PC-3 (cell line): ENCODE measurements around the gene HAND1. TPM values are rescaled to one million over a fixed set of nuclear protein-coding genes. Genes with fewer than 3 reads are reported as not detected.

Experiments
- ATAC-seq: fragments of 200-7000 bp; cut with Tn5 transposase; 2 replicates; pipeline ENCODE4 v1.9.1; 2020; ENCODE audit warnings: mild to moderate bottlenecking, moderate library complexity
- BruUV-seq: library from RNA; stranded (reverse); fragments of 400-500 nt; replicated peaks from 2 replicates; lab custom pipeline; 2021; lab: Mats Ljungman, UMichigan
- CTCF ChIA-PET: fragments of 300-600 bp; sonication (Branson Sonifier 250); formaldehyde crosslinking; loops from one replicate; lab custom pipeline; 2022; ENCODE audit warnings: antibody characterized with exemption; lab: Charles Lee
- POLR2A ChIA-PET: fragments of 300-600 bp; sonication (Branson Sonifier 250); formaldehyde crosslinking; loops from one replicate; lab custom pipeline; 2022; ENCODE audit warnings: antibody characterized with exemption; ENCODE audit not compliant: unreplicated experiment; lab: Charles Lee
- DNase-seq: peaks from one replicate; pipeline ENCODE4 v3.0.0-alpha.2; 2015
- H2AFZ ChIP-seq: fragments of 300-600 bp; sonication (generic); 2 replicates; pipeline ENCODE4 v1.6.0; 2016; ENCODE audit warnings: antibody characterized with exemption, low read length
- H3F3A ChIP-seq: fragments of 300-600 bp; sonication (generic); one replicate; pipeline ENCODE4 v1.6.0; 2017; ENCODE audit warnings: antibody characterized with exemption, low read length, control low read depth, mild to moderate bottlenecking; ENCODE audit not compliant: unreplicated experiment
- H3K27ac ChIP-seq: fragments of 300-600 bp; sonication (generic); 2 replicates; pipeline ENCODE4 v1.5.1; 2016; ENCODE audit warnings: mild to moderate bottlenecking, low read length
- H3K27me3 ChIP-seq: fragments of 300-600 bp; sonication (generic); 2 replicates; pipeline ENCODE4 v1.6.1; 2016; ENCODE audit warnings: low read length, mixed read lengths
- H3K36me3 ChIP-seq: fragments of 300-600 bp; sonication (generic); 2 replicates; pipeline ENCODE4 v1.6.1; 2016; ENCODE audit warnings: low read depth, mixed run types, low read length, mixed read lengths
- H3K4me1 ChIP-seq: fragments of 300-600 bp; sonication (generic); 2 replicates; pipeline ENCODE4 v1.5.1; 2016; ENCODE audit warnings: low read length; ENCODE audit not compliant: insufficient read depth
- H3K4me2 ChIP-seq: fragments of 300-600 bp; sonication (generic); 2 replicates; pipeline ENCODE4 v1.6.0; 2016; ENCODE audit warnings: low read length
- H3K4me3 ChIP-seq: fragments of 300-600 bp; sonication (generic); 2 replicates; pipeline ENCODE4 v1.5.1; 2016; ENCODE audit warnings: mild to moderate bottlenecking, low read length, mixed read lengths
- H3K79me2 ChIP-seq: fragments of 300-600 bp; sonication (generic); 2 replicates; pipeline ENCODE4 v1.6.1; 2017; ENCODE audit warnings: low read length, mixed read lengths
- H3K9ac ChIP-seq: fragments of 300-600 bp; sonication (generic); 2 replicates; pipeline ENCODE4 v1.6.0; 2016; ENCODE audit warnings: mild to moderate bottlenecking, low read length
- H3K9me2 ChIP-seq: fragments of 300-600 bp; sonication (generic); replicated peaks from 2 replicates; pipeline ENCODE4 v1.6.1; 2016; ENCODE audit warnings: mixed run types, low read length, mixed read lengths
- H3K9me3 ChIP-seq: fragments of 300-600 bp; sonication (generic); 2 replicates; pipeline ENCODE4 v1.6.1; 2016; ENCODE audit warnings: low read length, mixed read lengths
- H4K20me1 ChIP-seq: fragments of 300-600 bp; sonication (generic); 2 replicates; pipeline ENCODE4 v1.6.1; 2016; ENCODE audit warnings: low read length, mixed read lengths
- EZH2 ChIP-seq: fragments of 300-600 bp; sonication (generic); IDR thresholded peaks from one replicate; pipeline ENCODE4 v1.6.1; 2017; ENCODE audit warnings: antibody characterized with exemption, mild to moderate bottlenecking, low read length; ENCODE audit not compliant: unreplicated experiment
- EZH2phosphoT487 ChIP-seq: fragments of 300-600 bp; sonication (generic); IDR thresholded peaks from 2 replicates; pipeline ENCODE4 v1.6.1; 2018; ENCODE audit warnings: mild to moderate bottlenecking, antibody characterized with exemption, low read length, borderline replicate concordance
- intact Hi-C: fragments of 100-400 bp; cut with micrococcal nuclease; formaldehyde crosslinking; loops from 2 replicates; pipeline ENCODE4 v1.9.0; 2023
- total RNA-seq: library from RNA; depleted of rRNA; stranded (reverse); fragments of >200 nt; gene quantifications from 2 replicates; pipeline ENCODE4 v1.2.3, GENCODE V29; 2014
- TF ChIP-seq, protein P1 (sequence below): fragments of 300-600 bp; sonication (generic); conservative IDR thresholded peaks from 2 replicates; pipeline ENCODE4 v1.5.1; 2017; ENCODE audit warnings: antibody characterized with exemption, low read depth, mild to moderate bottlenecking, low read length

HAND1 gene
- total RNA-seq, 1 experiment from 2014 or later: not detected

DNA sequence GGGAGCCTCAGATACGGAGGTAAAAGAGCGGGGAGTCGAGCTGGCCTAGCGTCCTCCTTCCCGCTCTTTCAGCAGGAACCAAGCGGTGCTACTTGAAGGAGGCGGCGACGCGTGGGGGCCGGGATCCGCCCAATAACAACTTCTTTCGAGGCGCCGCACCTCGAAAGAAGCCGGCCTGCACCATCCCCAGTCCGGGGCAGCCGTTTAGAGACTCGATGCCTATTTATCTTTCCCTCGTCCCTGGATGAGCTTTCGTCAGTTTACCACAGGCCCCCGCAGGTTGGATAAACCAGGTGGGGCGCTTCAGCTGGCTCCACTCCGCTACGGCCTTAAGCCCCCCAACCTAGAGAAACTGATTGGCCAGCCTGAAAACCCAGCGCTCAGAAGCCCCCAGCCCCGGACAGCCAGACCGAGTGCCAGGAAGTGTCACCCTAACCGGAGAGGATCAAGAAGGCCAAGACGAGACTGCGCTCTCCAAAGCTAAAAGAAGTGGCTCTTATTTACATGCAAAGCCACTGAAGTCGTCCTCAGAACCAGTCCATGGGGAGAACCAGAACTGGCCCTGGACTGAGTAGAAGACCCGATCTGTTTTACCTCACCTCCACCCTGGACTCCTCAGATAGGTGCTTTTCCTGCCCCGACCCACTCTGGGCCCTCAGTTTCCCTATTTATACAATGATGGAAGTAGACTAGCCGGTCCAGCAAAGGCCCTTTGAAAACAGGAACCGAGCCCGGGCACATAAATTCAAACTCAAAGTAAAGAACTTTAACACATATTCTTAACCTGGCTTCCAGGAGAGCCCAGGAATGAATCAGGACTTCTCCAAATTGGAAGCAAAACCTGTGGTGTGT, 1.4 kb downstream of the HAND1 start:
- no peak for DNase-seq
- ATAC-seq: no peak
- Histone ChIP-seq H3K4me1 (no peaks in the 10 kb centered on the region), H3F3A (no peaks in the 10 kb centered on the region), H3K27ac (no peak overlapping the region), H3K9ac (no peak overlapping the region), H4K20me1 (no peaks in the 10 kb centered on the region), H3K9me3 (no peaks in the 10 kb centered on the region), H2AFZ (no peak overlapping the region), H3K9me2 (no peaks in the 10 kb centered on the region), H3K36me3 (no peaks in the 10 kb centered on the region), H3K79me2 (no peaks in the 10 kb centered on the region), H3K27me3 (peaks cover 88% of the 10 kb centered on the region), H3K4me3 (no peak overlapping the region), H3K4me2 (no peak overlapping the region)
- CTCF ChIA-PET: no interaction called here
- intact Hi-C loops: no loop called here
- no TSS peak for BruUV-seq
- TF ChIP-seq EZH2 (no peak), EZH2phosphoT487 (no peak)
- POLR2A ChIA-PET: no interaction called here

DNA sequence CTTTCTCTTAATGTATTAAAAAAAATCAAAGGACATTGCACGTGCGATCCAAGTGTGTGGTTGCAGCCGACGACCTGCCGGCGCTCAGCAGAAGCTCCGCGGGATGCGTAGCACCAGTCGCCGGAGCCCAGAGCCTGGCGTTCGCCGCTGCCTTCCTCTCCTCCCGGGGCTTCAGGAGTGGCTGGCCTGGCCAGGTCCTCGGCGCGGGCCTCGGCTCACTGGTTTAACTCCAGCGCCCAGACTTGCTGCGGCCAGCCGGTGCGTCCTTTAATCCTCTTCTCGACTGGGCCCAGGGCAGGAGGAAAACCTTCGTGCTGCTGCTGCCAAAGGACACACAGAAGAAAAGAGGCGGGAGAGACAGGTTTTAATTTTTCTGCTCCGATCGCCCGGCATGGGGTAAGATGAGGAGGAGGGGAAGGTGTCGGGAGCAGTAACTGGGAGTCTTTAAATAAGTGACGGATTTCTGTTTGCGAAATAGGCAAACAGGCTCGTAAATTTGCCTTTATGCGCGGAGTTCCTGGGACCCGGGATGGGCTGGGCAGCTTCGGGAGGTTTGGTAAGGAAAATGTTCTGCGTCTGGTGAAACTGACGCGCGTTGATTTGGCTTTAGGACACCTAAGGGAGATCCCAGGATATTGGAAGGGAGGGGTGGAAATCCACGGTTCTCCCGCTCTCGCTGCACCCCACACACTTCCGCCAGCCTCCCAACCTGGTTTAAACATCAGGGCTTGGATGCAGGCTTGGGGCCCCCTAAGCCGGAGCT, 2.3 kb downstream of the HAND1 start:
- ChIA-PET POLR2A (no interaction called here), CTCF (no interaction called here)
- H4K20me1 ChIP-seq: no peaks in the 10 kb centered on the region
- no peaks in the 10 kb centered on the region for H3K9me3 ChIP-seq
- no peak for DNase-seq
- no peak overlapping the region for H3K27ac ChIP-seq
- TF ChIP-seq EZH2phosphoT487 (no peak), EZH2 (no peak)
- TF ChIP-seq, protein P1, sequence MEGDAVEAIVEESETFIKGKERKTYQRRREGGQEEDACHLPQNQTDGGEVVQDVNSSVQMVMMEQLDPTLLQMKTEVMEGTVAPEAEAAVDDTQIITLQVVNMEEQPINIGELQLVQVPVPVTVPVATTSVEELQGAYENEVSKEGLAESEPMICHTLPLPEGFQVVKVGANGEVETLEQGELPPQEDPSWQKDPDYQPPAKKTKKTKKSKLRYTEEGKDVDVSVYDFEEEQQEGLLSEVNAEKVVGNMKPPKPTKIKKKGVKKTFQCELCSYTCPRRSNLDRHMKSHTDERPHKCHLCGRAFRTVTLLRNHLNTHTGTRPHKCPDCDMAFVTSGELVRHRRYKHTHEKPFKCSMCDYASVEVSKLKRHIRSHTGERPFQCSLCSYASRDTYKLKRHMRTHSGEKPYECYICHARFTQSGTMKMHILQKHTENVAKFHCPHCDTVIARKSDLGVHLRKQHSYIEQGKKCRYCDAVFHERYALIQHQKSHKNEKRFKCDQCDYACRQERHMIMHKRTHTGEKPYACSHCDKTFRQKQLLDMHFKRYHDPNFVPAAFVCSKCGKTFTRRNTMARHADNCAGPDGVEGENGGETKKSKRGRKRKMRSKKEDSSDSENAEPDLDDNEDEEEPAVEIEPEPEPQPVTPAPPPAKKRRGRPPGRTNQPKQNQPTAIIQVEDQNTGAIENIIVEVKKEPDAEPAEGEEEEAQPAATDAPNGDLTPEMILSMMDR: no peak
- H3K9me2 ChIP-seq: no peaks in the 10 kb centered on the region
- H3K4me3 ChIP-seq: no peak overlapping the region
- no peaks in the 10 kb centered on the region for H3F3A ChIP-seq
- no TSS peak for BruUV-seq
- H3K4me2 ChIP-seq: no peak overlapping the region
- no peak overlapping the region for H2AFZ ChIP-seq
- ATAC-seq: no peak
- H3K4me1 ChIP-seq: no peaks in the 10 kb centered on the region
- peaks cover 88% of the 10 kb centered on the region for H3K27me3 ChIP-seq
- no peak overlapping the region for H3K9ac ChIP-seq
- H3K79me2 ChIP-seq: no peaks in the 10 kb centered on the region
- intact Hi-C loops: no loop called here
- no peaks in the 10 kb centered on the region for H3K36me3 ChIP-seq

DNA sequence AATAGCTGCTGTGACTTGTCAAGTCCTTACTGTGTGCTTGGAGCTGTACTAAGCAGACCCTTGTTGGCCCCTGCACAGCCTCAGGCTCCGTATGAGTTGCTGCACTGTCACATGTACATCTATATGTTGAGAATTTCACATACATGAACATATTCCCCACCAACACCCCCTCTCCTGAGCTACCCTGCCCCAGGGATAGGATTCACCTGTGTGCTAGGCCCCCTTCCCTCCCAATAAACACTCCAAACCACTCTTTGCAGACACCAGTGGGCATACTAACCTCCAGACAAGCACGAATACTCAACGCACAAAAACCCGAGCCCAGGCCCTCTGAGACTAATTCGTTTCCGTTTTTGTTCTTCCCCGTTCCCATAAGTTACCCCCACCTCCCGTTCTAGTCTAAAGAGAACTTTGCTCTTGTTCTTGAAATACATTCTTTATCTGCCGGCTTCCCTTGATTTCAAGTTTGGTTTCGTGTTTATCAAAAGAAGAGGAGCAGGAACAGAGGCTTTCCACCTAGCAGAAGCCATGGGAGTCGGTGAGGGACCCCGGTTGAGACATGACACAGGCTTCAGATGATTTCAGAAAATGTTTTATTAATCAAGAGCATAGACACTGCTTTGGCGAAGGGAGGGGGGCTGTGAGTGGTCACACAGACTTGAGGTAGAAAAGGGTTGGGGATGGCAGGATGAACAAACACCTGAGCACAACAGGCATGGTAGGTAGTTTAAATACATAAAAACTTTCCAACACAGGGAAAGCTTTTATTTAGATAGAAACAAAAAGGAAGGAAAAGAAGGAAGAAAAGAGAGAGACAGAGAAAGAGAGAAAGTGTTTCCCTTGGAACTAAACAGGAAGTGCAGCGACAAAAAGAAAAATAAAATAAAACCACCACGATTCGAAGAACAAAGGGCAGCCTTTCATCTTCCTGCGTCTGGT, 3.4 kb downstream of the HAND1 start:
- DNase-seq (no peak), ATAC-seq (no peak)
- Histone ChIP-seq H3F3A (no peaks in the 10 kb centered on the region), H3K27me3 (peaks cover 85% of the 10 kb centered on the region), H3K9ac (no peak overlapping the region), H4K20me1 (no peaks in the 10 kb centered on the region), H3K9me2 (no peaks in the 10 kb centered on the region), H3K4me2 (no peak overlapping the region), H3K9me3 (no peaks in the 10 kb centered on the region), H3K79me2 (no peaks in the 10 kb centered on the region), H3K4me1 (no peaks in the 10 kb centered on the region), H3K36me3 (no peaks in the 10 kb centered on the region), H3K27ac (no peak overlapping the region), H2AFZ (no peak overlapping the region), H3K4me3 (no peak overlapping the region)
- POLR2A ChIA-PET: no interaction called here
- intact Hi-C loops: no loop called here
- CTCF ChIA-PET: no interaction called here
- BruUV-seq: no TSS peak
- TF ChIP-seq EZH2phosphoT487 (no peak), EZH2 (no peak)
- TF ChIP-seq, protein P1: no peak
